OCI-LY3 (cell line): Measurements from ENCODE around the gene FABP6.

Experiments
- CTCF ChIP-seq: fragments of 200-600, 300-600 bp; sonication (generic); IDR thresholded peaks from 2 replicates; pipeline ENCODE4 v1.5.1; 2014; ENCODE audit warnings: antibody characterized with exemption, low read length, low read depth
- EZH2phosphoT487 ChIP-seq: fragments of 200-600 bp; shearing (Covaris generic); IDR thresholded peaks from 2 replicates; pipeline ENCODE4 v1.6.1; 2018; ENCODE audit warnings: antibody characterized with exemption, mixed run types, low read depth

GRCh38 chr5:160271396-160271795 is 42.1 kb downstream of the FABP6 start:
- TF ChIP-seq CTCF (no peak), EZH2phosphoT487 (no peak)
